HG02981 (cell line): ENCODE data around the gene GSTA4.
"Not testable (repeated sequence)": the region's sequence is repeated elsewhere in the genome, so short reads cannot be mapped to it uniquely, and the experiment has no call there.

Experiments used
- ATAC-seq: cut with Tn5 transposase; IDR thresholded peaks from one replicate; pipeline ENCODE4 v1.9.1; 2021; ENCODE audit warnings: mild to moderate bottlenecking, moderate library complexity; ENCODE audit not compliant: unreplicated experiment

The GSTA4 gene

GRCh38 chr6:53014744-53015143, 19.7 kb upstream of the GSTA4 start:
- ATAC-seq, result no peak

GRCh38 chr6:53014063-53014462, 19.0 kb upstream of the GSTA4 start:
- ATAC-seq, result no peak

- no peak for ATAC-seq
These were observed 16.9 kb upstream of the GSTA4 start for GRCh38 chr6:53011979-53012378.

GRCh38 chr6:53010504-53010903, 15.4 kb upstream of the GSTA4 start:
- ATAC-seq, result no peak

GRCh38 chr6:53009511-53009910, 14.4 kb upstream of the GSTA4 start:
- ATAC-seq, result no peak

- no peak for ATAC-seq
These were observed 14.0 kb upstream of the GSTA4 start for GRCh38 chr6:53009056-53009455.

GRCh38 chr6:53008192-53008687, 13.2 kb upstream of the GSTA4 start:
- ATAC-seq, result not testable (repeated sequence)

GRCh38 chr6:53005663-53006250, 10.7 kb upstream of the GSTA4 start:
- ATAC-seq, result no peak

GRCh38 chr6:52999456-52999855, 4.4 kb upstream of the GSTA4 start:
- ATAC-seq, result no peak

GRCh38 chr6:52998603-52999002, 3.5 kb upstream of the GSTA4 start:
- no peak for ATAC-seq

- peak; percentile 1 for ATAC-seq
These were observed 995 bp upstream of the GSTA4 start for GRCh38 chr6:52995913-52996645.

- ATAC-seq, result peak; percentile 12
These were observed 320 bp downstream of the GSTA4 start for GRCh38 chr6:52994839-52995088.

- no peak for ATAC-seq
These were observed 849 bp downstream of the GSTA4 start for GRCh38 chr6:52994031-52994838.

GRCh38 chr6:52992980-52993920, 1.8 kb downstream of the GSTA4 start:
- ATAC-seq, result no peak

- ATAC-seq, result no peak
These were observed 4.7 kb downstream of the GSTA4 start for GRCh38 chr6:52990342-52990741.

GRCh38 chr6:52985228-52985627, 9.9 kb downstream of the GSTA4 start:
- no peak for ATAC-seq

GRCh38 chr6:52984247-52984646, 10.8 kb downstream of the GSTA4 start:
- peak; percentile 74 for ATAC-seq

- ATAC-seq, result no peak
These were observed 11.8 kb downstream of the GSTA4 start for GRCh38 chr6:52983159-52983848.

GRCh38 chr6:52982680-52983079, 12.4 kb downstream of the GSTA4 start:
- no peak for ATAC-seq

- no peak for ATAC-seq
These were observed 13.7 kb downstream of the GSTA4 start for GRCh38 chr6:52981222-52981900.
